Skin epidermis (tissue), 12 donors: ENCODE measurements around the gene PKD1.
"Not testable (repeated sequence)": the region's sequence is repeated elsewhere in the genome, so short reads cannot be mapped to it uniquely, and the experiment has no call there.

Experiments used
- H3K27ac ChIP-seq, 21 experiments: fragments of 200-600 bp; sonication (generic) in 11 of 21; one replicate each; pipeline ENCODE4 v1.5.0; 2020; ENCODE audit warnings: mild to moderate bottlenecking in 3 of 21, inconsistent platforms in 2 of 21, moderate library complexity in 2 of 21
- H3K4me3 ChIP-seq, 7 experiments: fragments of 200-600 bp; sonication (generic) in 2 of 7; one replicate each; pipeline ENCODE4 v1.5.0; 2020; ENCODE audit warnings: inconsistent platforms in 2 of 7, mild to moderate bottlenecking in 2 of 7, moderate library complexity in 1 of 7

The PKD1 gene

GRCh38 chr16:2155091-2155950 is 19.6 kb upstream of the PKD1 start, which contains the start of gene TRAF7:
Gene TRAF7 (plus strand): TSS chr16:2155782. CDS start chr16:2163921, 8,139 bp downstream.
- Histone ChIP-seq H3K4me3 (peak within 1 kb of the TSS; percentile 61 to 85 (median 67)), H3K27ac (peak within 1 kb of the TSS; percentile 72 to 94 (median 89))

DNA sequence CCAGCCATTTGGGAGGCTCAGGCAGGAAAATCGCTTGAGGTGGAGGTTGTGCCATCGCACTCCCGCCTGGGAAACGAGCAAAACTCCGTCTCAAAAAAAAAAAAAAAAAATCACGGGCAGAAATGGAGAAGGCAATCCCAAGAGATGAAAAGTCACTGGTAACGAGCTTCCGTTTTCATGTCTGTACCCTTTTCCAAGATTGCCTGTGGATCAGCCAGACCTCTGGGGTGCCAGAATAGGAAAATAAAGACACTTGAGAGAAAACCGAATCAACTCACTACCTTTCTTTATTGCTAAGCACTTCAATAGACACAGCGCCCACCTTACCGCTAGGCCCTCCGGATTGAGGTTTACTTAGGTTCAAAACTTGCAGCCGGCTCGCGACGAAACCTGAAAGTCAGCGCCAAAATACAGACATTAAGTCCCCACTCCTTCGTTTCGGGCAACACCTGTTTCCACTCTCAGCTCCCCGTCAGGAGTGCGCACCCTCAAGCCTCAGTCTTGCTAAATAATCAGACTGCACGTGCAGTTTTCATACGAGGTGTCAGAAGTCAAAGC is 18.9 kb upstream of the PKD1 start:
- Histone ChIP-seq H3K4me3 (peak overlapping the region; percentile 52 to 85 (median 67)), H3K27ac (peak overlapping the region; percentile 62 to 94 (median 87))

DNA sequence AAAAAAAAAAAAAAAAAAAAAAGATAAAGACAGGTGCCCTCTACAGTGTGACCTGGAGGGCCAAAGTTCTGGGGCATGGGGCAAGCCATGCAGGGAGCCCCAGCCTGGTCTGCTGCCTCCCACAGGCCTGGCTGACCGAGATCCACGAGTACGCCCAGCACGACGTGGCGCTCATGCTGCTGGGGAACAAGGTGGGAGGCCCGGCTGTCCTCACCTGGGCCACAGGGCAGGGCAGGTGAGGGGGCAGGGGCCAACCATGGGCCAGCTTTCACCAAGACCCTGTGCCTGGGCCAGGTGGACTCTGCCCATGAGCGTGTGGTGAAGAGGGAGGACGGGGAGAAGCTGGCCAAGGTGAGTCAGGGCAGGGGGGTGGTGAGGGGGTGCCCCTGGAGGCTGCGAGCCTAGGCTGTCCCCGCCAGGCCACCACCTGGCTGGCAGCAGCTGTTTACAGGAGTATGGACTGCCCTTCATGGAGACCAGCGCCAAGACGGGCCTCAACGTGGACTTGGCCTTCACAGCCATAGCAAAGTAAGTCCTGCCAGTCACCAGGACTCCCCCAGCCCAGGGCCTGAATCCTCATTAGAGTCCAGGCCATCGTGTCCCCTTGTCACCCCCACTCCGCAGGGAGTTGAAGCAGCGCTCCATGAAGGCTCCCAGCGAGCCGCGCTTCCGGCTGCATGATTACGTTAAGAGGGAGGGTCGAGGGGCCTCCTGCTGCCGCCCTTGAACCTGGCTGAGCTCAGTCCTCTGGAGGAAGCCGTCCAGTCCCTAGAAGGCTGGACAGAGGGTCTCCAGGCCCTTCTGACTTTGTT is 17.2 kb upstream of the PKD1 start:
- Histone ChIP-seq H3K4me3 (peak overlapping the region; percentile 52 to 85 (median 67)), H3K27ac (peak overlapping the region in 19 of 21 experiments; percentile 8 to 94 (median 88))

DNA sequence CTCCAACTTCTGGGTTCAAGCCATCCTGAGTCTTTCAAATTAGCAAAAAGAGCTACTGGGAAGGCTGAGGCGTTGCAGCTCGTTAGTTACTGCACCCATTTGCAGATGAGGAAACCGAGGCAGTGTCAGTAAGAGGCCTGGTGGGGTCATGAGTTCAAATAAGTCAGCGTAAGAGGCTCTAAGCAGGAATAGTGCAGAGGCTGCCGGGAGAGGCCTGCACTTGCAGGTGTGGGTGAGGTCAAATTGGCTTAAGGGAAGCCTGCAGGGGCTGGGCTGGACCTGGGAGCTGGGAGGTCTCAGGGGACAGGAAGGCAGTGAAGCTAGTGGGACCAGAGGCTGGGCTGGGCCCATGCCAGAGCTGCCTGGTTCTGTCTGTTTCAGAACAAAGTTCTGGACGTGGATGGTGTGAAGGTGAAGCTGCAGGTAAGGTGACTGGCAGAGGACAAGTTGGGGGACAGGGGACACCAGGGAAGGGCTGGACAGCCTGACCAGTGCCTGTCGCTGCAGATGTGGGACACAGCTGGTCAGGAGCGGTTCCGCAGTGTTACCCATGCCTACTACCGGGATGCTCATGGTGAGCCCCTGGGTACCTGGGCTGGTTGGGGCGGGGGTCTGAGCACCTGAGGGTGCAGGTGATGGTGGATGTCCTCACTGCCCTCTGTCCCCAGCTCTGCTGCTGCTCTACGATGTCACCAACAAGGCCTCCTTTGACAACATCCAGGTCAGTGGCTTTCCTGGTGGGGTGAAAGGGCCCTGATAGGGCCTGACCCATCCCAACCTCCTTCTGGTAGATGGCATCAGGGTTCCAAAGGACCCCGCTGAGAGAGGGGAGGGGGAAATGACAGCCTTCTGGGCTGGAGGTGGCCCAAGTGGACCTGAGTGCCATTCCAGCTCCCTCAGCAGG is 15.7 kb upstream of the PKD1 start:
- H3K27ac ChIP-seq, result peak overlapping the region in 6 of 21 experiments; percentile 11 to 51 (median 35)
- H3K4me3 ChIP-seq, result peak overlapping the region in 1 of 7 experiments; percentile 70

GRCh38 chr16:2150418-2151187 is 14.9 kb upstream of the PKD1 start:
- H3K4me3 ChIP-seq, result no peak overlapping the region
- peak overlapping the region in 9 of 21 experiments; percentile 11 to 51 (median 34) for H3K27ac ChIP-seq

- H3K4me3 ChIP-seq, result no peak overlapping the region
- peak overlapping the region in 4 of 21 experiments; percentile 13 to 51 (median 43) for H3K27ac ChIP-seq
Measured at GRCh38 chr16:2149630-2150417, 14.1 kb upstream of the PKD1 start.

DNA sequence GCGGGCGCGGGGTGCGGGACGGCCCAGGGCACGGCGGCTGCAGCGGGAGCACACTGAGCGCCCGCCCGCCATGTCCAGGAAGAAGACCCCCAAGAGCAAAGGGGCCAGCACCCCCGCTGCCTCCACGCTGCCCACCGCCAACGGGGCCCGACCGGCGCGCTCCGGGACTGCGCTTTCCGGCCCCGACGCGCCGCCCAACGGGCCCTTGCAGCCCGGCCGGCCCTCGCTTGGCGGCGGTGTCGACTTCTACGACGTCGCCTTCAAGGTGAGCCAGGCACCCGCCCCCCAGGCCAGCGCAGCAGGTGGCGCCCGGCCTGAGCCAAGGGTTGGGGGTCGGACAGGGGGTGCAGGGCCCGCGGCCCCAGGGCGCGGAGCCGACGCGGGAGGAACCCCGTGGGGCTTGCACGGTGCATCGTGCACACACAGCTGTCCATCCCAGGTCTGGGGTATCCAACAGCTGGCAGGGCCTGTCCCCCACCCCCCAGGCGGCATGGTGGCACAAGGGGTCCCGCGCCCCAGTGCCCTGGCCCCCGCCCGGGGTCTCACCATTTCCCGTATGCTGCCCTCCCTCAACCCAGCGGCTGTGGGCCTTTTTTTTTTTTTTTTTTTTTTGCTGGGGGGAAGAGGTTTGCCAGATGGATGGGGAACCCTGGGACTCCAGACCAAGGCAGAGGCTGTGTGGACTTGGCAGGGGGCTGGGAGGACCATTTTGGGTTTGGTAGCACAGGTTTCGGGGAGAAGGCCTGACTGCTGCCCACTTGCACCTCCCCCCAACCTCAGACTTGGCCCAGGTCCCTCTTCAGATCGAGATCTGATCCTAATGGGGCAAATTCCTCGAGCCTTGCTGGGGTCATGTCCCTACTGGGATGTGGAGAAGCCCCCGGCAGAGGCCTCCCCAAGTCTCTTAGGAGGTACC is 13.3 kb upstream of the PKD1 start:
- Histone ChIP-seq H3K4me3 (peak overlapping the region; percentile 3 to 47 (median 36)), H3K27ac (peak overlapping the region in 6 of 21 experiments; percentile 39 to 70 (median 49))

GRCh38 chr16:2147981-2148671 is 12.4 kb upstream of the PKD1 start, which contains the start of gene RAB26:
Gene RAB26 (plus strand): TSS chr16:2148625. CDS start chr16:2148784, 159 bp downstream.
- Histone ChIP-seq H3K4me3 (peak within 1 kb of the TSS; percentile 3 to 47 (median 36)), H3K27ac (peak within 1 kb of the TSS in 9 of 21 experiments; percentile 25 to 70 (median 47))

GRCh38 chr16:2147378-2147777 is 11.7 kb upstream of the PKD1 start:
- peak overlapping the region in 2 of 21 experiments; percentile 35 to 47 for H3K27ac ChIP-seq
- H3K4me3 ChIP-seq, result no peak overlapping the region

GRCh38 chr16:2145843-2146242 is 10.1 kb upstream of the PKD1 start:
- Histone ChIP-seq H3K4me3 (no peak overlapping the region), H3K27ac (no peak overlapping the region)

DNA sequence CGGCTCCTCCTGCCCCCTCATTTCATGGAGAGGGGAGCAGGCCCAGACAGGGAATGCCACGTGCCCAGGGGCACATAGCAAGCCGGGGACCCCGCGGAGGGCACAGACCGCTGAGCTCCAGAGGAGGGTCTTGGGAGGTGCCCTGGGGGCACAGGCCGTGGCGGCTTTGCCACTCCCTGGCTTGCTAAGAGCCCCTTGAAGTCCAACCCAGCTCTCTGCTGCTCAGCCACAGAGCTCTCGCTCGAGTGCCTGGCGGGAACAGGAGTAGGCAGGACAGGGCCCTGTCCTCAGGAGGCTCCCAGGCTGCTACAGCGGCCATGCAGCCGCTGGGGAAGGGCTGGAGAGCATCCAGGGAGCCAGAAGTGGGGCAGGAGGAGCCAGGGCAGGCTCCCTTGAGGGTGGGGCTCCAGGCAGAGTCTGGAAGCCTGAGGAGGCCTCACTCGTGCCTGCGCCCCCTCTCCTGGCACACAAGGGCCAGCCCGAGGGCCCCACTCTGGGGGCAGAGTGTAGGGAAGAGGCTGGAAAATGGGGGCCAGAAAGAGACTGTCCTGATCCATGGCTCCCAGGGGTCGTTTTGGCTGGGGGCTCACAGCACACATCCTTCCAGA is 8.3 kb upstream of the PKD1 start:
- H3K4me3 ChIP-seq, result no peak overlapping the region

GRCh38 chr16:2142942-2143877 is 7.5 kb upstream of the PKD1 start:
- H3K27ac ChIP-seq, result no peak overlapping the region

More for the DNA sequence above, 8.3 kb upstream of the PKD1 start:
- no peak overlapping the region for H3K27ac ChIP-seq

GRCh38 chr16:2135071-2135470 is 627 bp downstream of the PKD1 start:
- Histone ChIP-seq H3K4me3 (peak overlapping the region; percentile 36 to 57 (median 43)), H3K27ac (peak overlapping the region in 15 of 21 experiments; percentile 12 to 84 (median 66))

More at GRCh38 chr16:2142942-2143877, 7.5 kb upstream of the PKD1 start:
- no peak overlapping the region for H3K4me3 ChIP-seq

DNA sequence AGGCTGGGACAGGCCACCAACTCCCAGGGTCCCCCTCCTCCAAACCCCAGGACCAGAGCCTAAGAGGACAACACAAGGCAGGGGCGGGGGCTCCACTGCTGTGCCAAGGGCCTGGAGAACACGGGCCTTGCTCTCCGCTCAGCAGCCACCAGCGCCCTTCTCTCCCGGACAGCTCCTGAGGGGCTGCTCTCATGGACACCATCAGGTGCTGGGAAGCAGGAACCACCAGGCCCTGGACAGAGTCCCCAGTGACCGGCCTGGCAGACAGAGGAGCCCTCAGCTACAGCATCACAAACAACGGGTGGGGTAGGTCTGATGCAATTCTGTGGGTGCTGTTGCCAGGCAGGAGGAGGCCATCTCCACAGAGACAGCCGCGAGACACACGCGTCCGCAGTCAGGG is 1.9 kb downstream of the PKD1 start:
- H3K27ac ChIP-seq, result peak overlapping the region in 2 of 21 experiments; percentile 66 to 71
- H3K4me3 ChIP-seq, result not testable (repeated sequence)
